HEK293T (cell line): Measurements from ENCODE around the gene ZC3H4.

ENCODE experiments used
- BHLHE40 ChIP-seq: fragments of 450-650 bp; IDR thresholded peaks from 2 replicates; pipeline ENCODE4 v1.6.1; 2016; ENCODE audit warnings: mild to moderate bottlenecking, moderate library complexity, borderline replicate concordance
- FOXA1 ChIP-seq: fragments of 450-650 bp; IDR thresholded peaks from 2 replicates; pipeline ENCODE4 v1.6.1; 2016; ENCODE audit warnings: mild to moderate bottlenecking
- L3MBTL2 ChIP-seq: fragments of 450-650 bp; conservative IDR thresholded peaks from 2 replicates; pipeline ENCODE4 v1.6.1; 2016; ENCODE audit warnings: mild to moderate bottlenecking
- NFRKB ChIP-seq: fragments of 450-650 bp; IDR thresholded peaks from 2 replicates; pipeline ENCODE4 v1.6.1; 2016; ENCODE audit warnings: mild to moderate bottlenecking, moderate library complexity
- SUZ12 ChIP-seq: fragments of 450-650 bp; IDR thresholded peaks from 2 replicates; pipeline ENCODE4 v1.6.1; 2016; ENCODE audit warnings: mild to moderate bottlenecking

DNA sequence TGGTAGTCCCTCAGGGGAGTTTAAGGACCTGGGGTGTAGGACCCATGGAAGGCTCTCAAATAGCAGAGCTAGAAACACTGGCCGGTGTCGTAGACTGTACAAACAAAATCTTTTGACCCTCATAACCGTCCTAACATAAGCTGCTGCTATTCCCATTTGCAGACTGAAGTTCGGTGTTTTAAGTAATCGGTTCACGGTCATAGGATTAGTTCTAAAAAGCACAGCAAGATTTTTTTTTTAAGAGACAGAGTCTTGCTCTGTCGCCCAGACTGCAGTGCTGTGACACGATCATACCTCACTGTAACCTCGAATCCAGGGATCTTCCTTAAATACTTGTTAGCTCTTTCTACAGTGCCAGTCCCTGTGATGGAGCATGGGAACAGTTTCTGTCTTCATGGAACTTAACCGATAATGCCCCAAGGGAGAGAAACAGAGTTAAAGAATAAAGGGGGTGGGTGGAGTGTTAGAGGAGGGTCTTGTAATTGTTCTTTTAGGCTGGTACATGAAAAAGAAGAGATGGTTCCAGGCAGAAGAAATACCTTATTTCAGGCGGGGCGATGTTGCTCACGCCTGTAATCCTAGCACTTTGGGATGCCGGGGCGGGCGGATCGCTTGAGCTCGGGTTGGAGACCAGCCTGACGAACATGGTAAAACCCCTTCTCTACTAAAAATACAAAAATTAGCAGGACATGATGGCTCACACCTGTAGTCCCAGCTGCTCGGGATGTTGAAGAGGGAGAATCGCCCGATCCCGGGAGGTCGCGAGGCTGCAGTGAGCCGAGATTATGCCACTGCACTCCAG, 475 bp upstream of the ZC3H4 start:
- TF ChIP-seq FOXA1 (no peak), SUZ12 (no peak), BHLHE40 (no peak), NFRKB (no peak), L3MBTL2 (no peak)
